ENCODE results near the gene HLA-C. TPM values are rescaled to one million over a fixed set of nuclear protein-coding genes. Genes with fewer than 3 reads are reported as not detected.

Gene HLA-C
- total RNA-seq, 1 experiment from 2014 or later = 333 TPM

DNA sequence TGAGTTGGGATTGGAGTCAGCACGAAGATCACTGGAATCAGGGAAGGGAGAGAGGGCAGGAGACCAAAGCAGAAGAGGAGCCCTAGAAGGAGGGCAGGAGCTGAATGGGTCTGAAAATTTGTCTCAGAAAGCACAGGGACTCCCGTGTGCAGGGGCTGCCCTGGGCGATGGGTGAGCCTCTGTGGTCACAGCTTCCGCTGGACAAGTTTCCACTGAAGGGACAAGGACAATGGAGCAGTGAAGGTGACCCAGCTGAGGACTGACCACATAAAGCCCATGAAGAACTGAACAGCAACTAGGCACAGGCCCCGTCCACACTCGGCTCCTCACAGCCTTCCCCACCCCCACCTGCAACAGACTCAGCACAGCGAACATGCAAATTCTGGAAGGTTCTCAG is 3.5 kb downstream of the HLA-C start:
- Histone ChIP-seq H3K9me3 (ENCODE audit: control insufficient read depth in 1 of 2, insufficient read depth in 1 of 2, low read depth in 1 of 2, low read length in 2 of 2) (no peaks in the 10 kb centered on the region), H3K9ac (ENCODE audit: low read length) (no peak overlapping the region), H3K27me3 (ENCODE audit: insufficient read depth, low read length) (no peaks in the 10 kb centered on the region), H3K4me2 (ENCODE audit: low read length) (no peak overlapping the region), H3K27ac (ENCODE audit: low read depth, low read length) (no peak overlapping the region), H3K79me2 (ENCODE audit: insufficient read depth, low read length) (peaks cover 8% of the 10 kb centered on the region; the same call in 1 of the 2 replicates), H2AFZ (ENCODE audit: low read depth, low read length, poor library complexity, severe bottlenecking) (no peak overlapping the region), H3K9me2 (ENCODE audit: insufficient read depth) (no peaks in the 10 kb centered on the region), H4K20me1 (ENCODE audit: insufficient read depth) (no peaks in the 10 kb centered on the region), H3K4me1 (ENCODE audit: control insufficient read depth in 1 of 2, insufficient read depth in 2 of 2, low read length in 2 of 2) (peaks cover 6 to 15% of the 10 kb centered on the region in 2 experiments; a peak in 2 of 4 replicates), H3K36me3 (ENCODE audit: control insufficient read depth in 1 of 2, insufficient read depth in 2 of 2, low read length in 2 of 2) (peaks cover 9 to 20% of the 10 kb centered on the region in 2 experiments), H3K4me3 (replicated peaks in 1 of 2; ENCODE audit: low read depth in 1 of 2, low read length in 2 of 2) (no peak overlapping the region)
- no peak for DNase-seq (ENCODE audit: low read depth, low spot score)
- ChIA-PET CTCF (no interaction called here), RAD21 (ENCODE audit: low non-redundant PET in 1 of 2, low total read pairs in 2 of 2, uncharacterized antibody in 2 of 2, unreplicated experiment in 2 of 2) (no interaction called here), POLR2A (no interaction called here)
- intact Hi-C loops (cut with micrococcal nuclease) = loop anchor here (5.0 kb wide), 1 partner anchor 84 kb away; no protein-coding TSS in a partner anchor
- TF ChIP-seq CEBPB (IDR thresholded peaks at IDR 0.05; ENCODE audit: low read depth) (no peak), ZFX (IDR thresholded peaks at IDR 0.05) (no peak), CBX3 (IDR thresholded peaks at IDR 0.05; ENCODE audit: low read depth) (no peak), RAD21 (IDR thresholded peaks at IDR 0.05; ENCODE audit: low read depth) (no peak), POLR2A (IDR thresholded peaks at IDR 0.05; ENCODE audit: borderline replicate concordance, extremely low read depth, insufficient read depth, insufficient read length) (no peak), SP1 (IDR thresholded peaks at IDR 0.05; ENCODE audit: low read depth) (no peak), FOSL1 (IDR thresholded peaks at IDR 0.05; ENCODE audit: low read depth) (no peak), ZNF274 (IDR thresholded peaks at IDR 0.05; ENCODE audit: low read depth, low read length) (no peak), ELF1 (IDR thresholded peaks at IDR 0.05; ENCODE audit: borderline replicate concordance, low read depth) (no peak), POLR2AphosphoS5 (IDR thresholded peaks at IDR 0.05; ENCODE audit: low read depth, low read length) (no peak), TCF7L2 (IDR thresholded peaks at IDR 0.05; ENCODE audit: borderline replicate concordance, extremely low read depth, insufficient read depth, insufficient read length) (no peak), YY1 (IDR thresholded peaks at IDR 0.05; ENCODE audit: extremely low read depth, insufficient replicate concordance, low read depth, low read length) (no peak), EZH2phosphoT487 (IDR thresholded peaks at IDR 0.05; ENCODE audit: borderline replicate concordance) (no peak)
- TF ChIP-seq, protein P1, sequence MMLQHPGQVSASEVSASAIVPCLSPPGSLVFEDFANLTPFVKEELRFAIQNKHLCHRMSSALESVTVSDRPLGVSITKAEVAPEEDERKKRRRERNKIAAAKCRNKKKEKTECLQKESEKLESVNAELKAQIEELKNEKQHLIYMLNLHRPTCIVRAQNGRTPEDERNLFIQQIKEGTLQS (IDR thresholded peaks at IDR 0.05) = no peak
- TF ChIP-seq, protein P2, sequence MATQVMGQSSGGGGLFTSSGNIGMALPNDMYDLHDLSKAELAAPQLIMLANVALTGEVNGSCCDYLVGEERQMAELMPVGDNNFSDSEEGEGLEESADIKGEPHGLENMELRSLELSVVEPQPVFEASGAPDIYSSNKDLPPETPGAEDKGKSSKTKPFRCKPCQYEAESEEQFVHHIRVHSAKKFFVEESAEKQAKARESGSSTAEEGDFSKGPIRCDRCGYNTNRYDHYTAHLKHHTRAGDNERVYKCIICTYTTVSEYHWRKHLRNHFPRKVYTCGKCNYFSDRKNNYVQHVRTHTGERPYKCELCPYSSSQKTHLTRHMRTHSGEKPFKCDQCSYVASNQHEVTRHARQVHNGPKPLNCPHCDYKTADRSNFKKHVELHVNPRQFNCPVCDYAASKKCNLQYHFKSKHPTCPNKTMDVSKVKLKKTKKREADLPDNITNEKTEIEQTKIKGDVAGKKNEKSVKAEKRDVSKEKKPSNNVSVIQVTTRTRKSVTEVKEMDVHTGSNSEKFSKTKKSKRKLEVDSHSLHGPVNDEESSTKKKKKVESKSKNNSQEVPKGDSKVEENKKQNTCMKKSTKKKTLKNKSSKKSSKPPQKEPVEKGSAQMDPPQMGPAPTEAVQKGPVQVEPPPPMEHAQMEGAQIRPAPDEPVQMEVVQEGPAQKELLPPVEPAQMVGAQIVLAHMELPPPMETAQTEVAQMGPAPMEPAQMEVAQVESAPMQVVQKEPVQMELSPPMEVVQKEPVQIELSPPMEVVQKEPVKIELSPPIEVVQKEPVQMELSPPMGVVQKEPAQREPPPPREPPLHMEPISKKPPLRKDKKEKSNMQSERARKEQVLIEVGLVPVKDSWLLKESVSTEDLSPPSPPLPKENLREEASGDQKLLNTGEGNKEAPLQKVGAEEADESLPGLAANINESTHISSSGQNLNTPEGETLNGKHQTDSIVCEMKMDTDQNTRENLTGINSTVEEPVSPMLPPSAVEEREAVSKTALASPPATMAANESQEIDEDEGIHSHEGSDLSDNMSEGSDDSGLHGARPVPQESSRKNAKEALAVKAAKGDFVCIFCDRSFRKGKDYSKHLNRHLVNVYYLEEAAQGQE (IDR thresholded peaks at IDR 0.05; ENCODE audit: low read depth) = no peak
- no peak for ATAC-seq
- BruUV-seq (replicated peaks) = no TSS peak
